Measurements from ENCODE around the gene MYZAP. TPM values are rescaled to one million over a fixed set of nuclear protein-coding genes. Genes with fewer than 3 reads are reported as not detected.

Gene MYZAP
- total and polyA plus RNA-seq, 2 of the 13 experiments (the other 11 are each of a cell fraction or from before 2014, with no cell fraction given) = not detected

DNA sequence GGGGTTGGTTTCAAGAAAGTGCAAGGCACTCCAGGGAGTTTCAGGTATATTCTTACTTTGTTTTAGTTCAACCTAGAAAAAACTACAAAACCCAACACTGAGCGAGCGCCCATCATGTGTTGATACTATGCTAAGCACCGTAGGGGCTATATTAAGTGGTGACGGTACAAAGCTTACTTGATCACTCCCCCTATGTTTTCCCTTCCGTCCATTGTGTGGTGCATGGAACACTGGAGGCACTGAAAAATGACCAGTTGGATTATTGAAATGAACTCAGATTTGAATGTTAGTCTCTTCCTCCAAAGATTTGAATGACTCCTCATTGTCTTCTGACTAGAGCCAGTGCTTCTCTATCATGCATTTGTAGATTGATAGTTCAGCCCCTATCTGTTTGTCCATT, 6.6 kb downstream of the MYZAP start:
- Histone ChIP-seq H3K9ac (ENCODE audit: insufficient read depth, low read depth, low read length) (no peak overlapping the region), H3K27ac (ENCODE audit: extremely low read length, insufficient read depth, low read length) (no peak overlapping the region), H2AFZ (ENCODE audit: low read length) (no peak overlapping the region), H3K4me2 (ENCODE audit: low read depth, low read length) (no peak overlapping the region), H3K4me1 (ENCODE audit: insufficient read depth, low read length) (no peaks in the 10 kb centered on the region), H3K4me3 (replicated peaks in 1 of 3; ENCODE audit: insufficient read depth in 1 of 3, low read depth in 2 of 3, low read length in 3 of 3) (no peak overlapping the region), H3K36me3 (replicated peaks in 1 of 2; ENCODE audit: control insufficient read depth in 1 of 2, insufficient read depth in 2 of 2, low read length in 2 of 2) (no peaks in the 10 kb centered on the region), H3K9me3 (ENCODE audit: low read length) (no peaks in the 10 kb centered on the region), H4K20me1 (ENCODE audit: insufficient read depth, low read length) (no peaks in the 10 kb centered on the region), H3K79me2 (ENCODE audit: insufficient read depth, low read length) (no peaks in the 10 kb centered on the region), H3K27me3 (ENCODE audit: control insufficient read depth in 1 of 2, insufficient read depth in 2 of 2, low read length in 2 of 2) (peaks cover 0 to 26% of the 10 kb centered on the region in 2 experiments; a peak in 1 of 5 replicates)
- intact Hi-C loops (cut with micrococcal nuclease; ENCODE audit: unreplicated experiment) = no loop called here
- POLR2A ChIA-PET = no interaction called here
- CTCF ChIA-PET (ENCODE audit: low intra/inter-chr PET ratio, low total read pairs) = no interaction called here
- FAIRE-seq (no peak), DNase-seq (ENCODE audit: low spot score) (no peak), ATAC-seq (no peak)
- no TSS peak for BruUV-seq (replicated peaks)
- in situ Hi-C loops (cut with HindIII; ENCODE audit: extremely low pct_ligation_motif_present, low pct_unique_long_range_greater_than_20kb) = no loop called here
- 62% methylated on average over 5 of the region's 5 CpGs for WGBS (ENCODE audit: low lambda C conversion rate)
- TF ChIP-seq ZNF337 (CRISPR knock-in tag; IDR thresholded peaks at IDR 0.05; ENCODE audit: borderline replicate concordance, low read depth) (no peak), TMF1 (CRISPR knock-in tag; IDR thresholded peaks at IDR 0.05; ENCODE audit: low read depth) (no peak), RXRA (CRISPR knock-in tag; IDR thresholded peaks at IDR 0.05) (no peak), KAT8 (CRISPR knock-in tag; IDR thresholded peaks at IDR 0.05) (no peak), RELA (CRISPR knock-in tag; IDR thresholded peaks at IDR 0.05) (no peak), EEA1 (CRISPR knock-in tag; IDR thresholded peaks at IDR 0.05; ENCODE audit: borderline replicate concordance) (no peak), ZNF101 (CRISPR knock-in tag; IDR thresholded peaks at IDR 0.05; ENCODE audit: borderline replicate concordance, low read depth) (no peak), ASH2L (IDR thresholded peaks at IDR 0.05; ENCODE audit: insufficient read length, low read depth, low read length) (no peak), SIX1 (CRISPR knock-in tag; IDR thresholded peaks at IDR 0.05; ENCODE audit: borderline replicate concordance) (no peak), ZFYVE20 (CRISPR knock-in tag; IDR thresholded peaks at IDR 0.05; ENCODE audit: borderline replicate concordance, low read depth) (no peak)
- TF ChIP-seq, protein P1, sequence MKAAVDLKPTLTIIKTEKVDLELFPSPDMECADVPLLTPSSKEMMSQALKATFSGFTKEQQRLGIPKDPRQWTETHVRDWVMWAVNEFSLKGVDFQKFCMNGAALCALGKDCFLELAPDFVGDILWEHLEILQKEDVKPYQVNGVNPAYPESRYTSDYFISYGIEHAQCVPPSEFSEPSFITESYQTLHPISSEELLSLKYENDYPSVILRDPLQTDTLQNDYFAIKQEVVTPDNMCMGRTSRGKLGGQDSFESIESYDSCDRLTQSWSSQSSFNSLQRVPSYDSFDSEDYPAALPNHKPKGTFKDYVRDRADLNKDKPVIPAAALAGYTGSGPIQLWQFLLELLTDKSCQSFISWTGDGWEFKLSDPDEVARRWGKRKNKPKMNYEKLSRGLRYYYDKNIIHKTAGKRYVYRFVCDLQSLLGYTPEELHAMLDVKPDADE (CRISPR knock-in tag; IDR thresholded peaks at IDR 0.05) = no peak
- TF ChIP-seq, protein P2, sequence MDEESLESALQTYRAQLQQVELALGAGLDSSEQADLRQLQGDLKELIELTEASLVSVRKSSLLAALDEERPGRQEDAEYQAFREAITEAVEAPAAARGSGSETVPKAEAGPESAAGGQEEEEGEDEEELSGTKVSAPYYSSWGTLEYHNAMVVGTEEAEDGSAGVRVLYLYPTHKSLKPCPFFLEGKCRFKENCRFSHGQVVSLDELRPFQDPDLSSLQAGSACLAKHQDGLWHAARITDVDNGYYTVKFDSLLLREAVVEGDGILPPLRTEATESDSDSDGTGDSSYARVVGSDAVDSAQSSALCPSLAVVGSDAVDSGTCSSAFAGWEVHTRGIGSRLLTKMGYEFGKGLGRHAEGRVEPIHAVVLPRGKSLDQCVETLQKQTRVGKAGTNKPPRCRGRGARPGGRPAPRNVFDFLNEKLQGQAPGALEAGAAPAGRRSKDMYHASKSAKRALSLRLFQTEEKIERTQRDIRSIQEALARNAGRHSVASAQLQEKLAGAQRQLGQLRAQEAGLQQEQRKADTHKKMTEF (CRISPR knock-in tag; IDR thresholded peaks at IDR 0.05) = no peak
- TF ChIP-seq, protein P3, sequence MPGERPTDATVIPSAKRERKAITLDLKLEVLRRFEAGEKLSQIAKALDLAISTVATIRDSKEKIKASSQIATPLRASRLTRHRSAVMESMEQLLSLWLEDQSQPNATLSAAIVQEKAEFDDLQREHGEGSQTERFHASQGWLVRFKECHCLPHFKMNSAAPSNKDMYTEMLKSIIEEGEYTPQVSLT (CRISPR knock-in tag; IDR thresholded peaks at IDR 0.05; ENCODE audit: borderline replicate concordance, low read depth) = no peak
- TF ChIP-seq, protein P4, sequence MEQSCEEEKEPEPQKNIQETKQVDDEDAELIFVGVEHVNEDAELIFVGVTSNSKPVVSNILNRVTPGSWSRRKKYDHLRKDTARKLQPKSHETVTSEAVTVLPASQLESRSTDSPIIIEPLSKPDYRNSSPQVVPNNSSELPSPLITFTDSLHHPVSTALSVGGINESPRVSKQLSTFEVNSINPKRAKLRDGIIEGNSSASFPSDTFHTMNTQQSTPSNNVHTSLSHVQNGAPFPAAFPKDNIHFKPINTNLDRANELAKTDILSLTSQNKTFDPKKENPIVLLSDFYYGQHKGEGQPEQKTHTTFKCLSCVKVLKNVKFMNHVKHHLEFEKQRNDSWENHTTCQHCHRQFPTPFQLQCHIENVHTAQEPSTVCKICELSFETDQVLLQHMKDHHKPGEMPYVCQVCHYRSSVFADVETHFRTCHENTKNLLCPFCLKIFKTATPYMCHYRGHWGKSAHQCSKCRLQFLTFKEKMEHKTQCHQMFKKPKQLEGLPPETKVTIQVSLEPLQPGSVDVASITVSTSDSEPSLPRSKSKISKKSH (CRISPR knock-in tag; IDR thresholded peaks at IDR 0.05; ENCODE audit: borderline replicate concordance) = no peak
- TF ChIP-seq, protein P5, sequence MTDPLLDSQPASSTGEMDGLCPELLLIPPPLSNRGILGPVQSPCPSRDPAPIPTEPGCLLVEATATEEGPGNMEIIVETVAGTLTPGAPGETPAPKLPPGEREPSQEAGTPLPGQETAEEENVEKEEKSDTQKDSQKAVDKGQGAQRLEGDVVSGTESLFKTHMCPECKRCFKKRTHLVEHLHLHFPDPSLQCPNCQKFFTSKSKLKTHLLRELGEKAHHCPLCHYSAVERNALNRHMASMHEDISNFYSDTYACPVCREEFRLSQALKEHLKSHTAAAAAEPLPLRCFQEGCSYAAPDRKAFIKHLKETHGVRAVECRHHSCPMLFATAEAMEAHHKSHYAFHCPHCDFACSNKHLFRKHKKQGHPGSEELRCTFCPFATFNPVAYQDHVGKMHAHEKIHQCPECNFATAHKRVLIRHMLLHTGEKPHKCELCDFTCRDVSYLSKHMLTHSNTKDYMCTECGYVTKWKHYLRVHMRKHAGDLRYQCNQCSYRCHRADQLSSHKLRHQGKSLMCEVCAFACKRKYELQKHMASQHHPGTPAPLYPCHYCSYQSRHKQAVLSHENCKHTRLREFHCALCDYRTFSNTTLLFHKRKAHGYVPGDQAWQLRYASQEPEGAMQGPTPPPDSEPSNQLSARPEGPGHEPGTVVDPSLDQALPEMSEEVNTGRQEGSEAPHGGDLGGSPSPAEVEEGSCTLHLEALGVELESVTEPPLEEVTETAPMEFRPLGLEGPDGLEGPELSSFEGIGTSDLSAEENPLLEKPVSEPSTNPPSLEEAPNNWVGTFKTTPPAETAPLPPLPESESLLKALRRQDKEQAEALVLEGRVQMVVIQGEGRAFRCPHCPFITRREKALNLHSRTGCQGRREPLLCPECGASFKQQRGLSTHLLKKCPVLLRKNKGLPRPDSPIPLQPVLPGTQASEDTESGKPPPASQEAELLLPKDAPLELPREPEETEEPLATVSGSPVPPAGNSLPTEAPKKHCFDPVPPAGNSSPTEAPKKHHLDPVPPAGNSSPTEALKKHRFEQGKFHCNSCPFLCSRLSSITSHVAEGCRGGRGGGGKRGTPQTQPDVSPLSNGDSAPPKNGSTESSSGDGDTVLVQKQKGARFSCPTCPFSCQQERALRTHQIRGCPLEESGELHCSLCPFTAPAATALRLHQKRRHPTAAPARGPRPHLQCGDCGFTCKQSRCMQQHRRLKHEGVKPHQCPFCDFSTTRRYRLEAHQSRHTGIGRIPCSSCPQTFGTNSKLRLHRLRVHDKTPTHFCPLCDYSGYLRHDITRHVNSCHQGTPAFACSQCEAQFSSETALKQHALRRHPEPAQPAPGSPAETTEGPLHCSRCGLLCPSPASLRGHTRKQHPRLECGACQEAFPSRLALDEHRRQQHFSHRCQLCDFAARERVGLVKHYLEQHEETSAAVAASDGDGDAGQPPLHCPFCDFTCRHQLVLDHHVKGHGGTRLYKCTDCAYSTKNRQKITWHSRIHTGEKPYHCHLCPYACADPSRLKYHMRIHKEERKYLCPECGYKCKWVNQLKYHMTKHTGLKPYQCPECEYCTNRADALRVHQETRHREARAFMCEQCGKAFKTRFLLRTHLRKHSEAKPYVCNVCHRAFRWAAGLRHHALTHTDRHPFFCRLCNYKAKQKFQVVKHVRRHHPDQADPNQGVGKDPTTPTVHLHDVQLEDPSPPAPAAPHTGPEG (CRISPR knock-in tag; IDR thresholded peaks at IDR 0.05) = no peak
